VCaP (cell line): ENCODE data around the gene COQ2.

Experiments used
- H3K27ac ChIP-seq: fragments of 450-650 bp; 2 replicates; pipeline ENCODE4 v1.5.1; 2017
- CTCF ChIP-seq: fragments of 450-650 bp; conservative IDR thresholded peaks from 2 replicates; pipeline ENCODE4 v1.5.1; 2017; ENCODE audit warnings: mild to moderate bottlenecking, moderate library complexity

COQ2 gene

DNA sequence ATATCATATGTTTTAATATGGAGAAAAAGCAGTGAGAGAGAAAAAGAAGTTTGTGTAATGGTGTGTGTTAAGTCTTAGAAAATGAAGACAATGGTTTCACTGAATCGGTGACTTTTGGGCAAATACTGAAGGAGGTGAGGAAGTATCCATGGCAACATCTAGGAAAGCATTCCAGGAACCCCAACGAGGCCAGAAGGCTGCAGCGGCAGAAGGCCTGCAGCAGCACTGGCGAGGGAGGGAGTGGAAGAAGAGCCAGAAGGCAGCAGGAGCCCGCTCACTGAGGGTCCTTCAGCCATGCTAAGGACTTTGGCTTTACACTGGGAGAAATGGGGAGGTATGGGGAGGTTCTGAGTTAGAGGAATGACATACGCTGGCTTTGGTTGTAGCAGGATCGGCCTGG lies 26.8 kb downstream of the COQ2 start:
- no peak overlapping the region for H3K27ac ChIP-seq
- TF ChIP-seq CTCF: no peak

GRCh38 chr4:83255584-83255983 lies 29.0 kb downstream of the COQ2 start:
- no peak for TF ChIP-seq CTCF

DNA sequence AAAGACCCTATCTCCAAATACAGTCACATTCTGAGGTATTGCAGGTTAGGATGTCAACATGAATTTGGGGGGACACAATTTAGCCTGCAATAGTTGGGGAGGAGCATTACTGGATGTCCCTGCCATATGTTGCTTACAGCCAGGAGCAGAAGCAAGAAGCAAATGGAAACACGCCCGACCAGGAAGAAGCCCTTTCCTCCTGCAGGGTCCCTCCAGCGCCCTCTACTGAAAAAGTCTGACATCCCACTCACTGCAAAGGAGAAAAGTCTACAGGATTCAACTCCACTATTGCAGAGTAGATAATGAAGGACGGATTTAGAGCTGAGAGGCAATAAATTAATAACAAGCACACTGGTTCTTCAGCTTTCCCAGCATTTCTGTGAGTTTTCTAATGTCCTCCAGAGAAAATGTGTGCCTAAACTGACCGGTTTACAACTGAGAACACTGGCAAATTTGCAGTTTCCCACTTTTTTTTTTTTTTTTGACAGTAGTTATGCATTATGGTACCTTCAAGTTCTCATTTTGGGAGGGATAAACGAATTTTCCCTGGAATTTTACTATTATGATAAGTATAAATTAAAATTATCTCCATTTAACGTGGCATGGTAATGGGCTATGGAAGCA lies 31.7 kb downstream of the COQ2 start:
- TF ChIP-seq CTCF: peak; percentile 76
- no peak overlapping the region for H3K27ac ChIP-seq

More at GRCh38 chr4:83255584-83255983, 29.0 kb downstream of the COQ2 start:
- H3K27ac ChIP-seq: peak overlapping the region; percentile 23; the same call in 1 of the 2 replicates

DNA sequence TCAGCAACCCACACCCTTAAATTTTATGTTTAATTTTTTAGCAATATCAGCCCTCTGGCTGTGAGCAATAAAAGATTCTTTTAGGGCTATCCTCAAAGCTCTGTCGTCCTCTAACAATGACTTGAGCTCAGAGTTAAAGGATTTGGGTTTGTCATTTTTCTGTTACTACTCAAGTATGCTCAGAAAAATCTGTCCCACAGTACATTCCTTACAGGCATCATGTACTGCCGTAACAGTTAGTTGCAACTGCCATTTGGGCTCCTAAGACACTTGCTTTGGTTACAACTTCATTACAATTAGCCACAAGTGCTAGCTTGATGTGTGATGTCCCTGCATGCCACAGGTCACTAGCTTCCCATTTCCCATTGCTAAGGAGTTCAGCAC lies 33.2 kb downstream of the COQ2 start:
- no peak overlapping the region for H3K27ac ChIP-seq
- TF ChIP-seq CTCF: no peak

DNA sequence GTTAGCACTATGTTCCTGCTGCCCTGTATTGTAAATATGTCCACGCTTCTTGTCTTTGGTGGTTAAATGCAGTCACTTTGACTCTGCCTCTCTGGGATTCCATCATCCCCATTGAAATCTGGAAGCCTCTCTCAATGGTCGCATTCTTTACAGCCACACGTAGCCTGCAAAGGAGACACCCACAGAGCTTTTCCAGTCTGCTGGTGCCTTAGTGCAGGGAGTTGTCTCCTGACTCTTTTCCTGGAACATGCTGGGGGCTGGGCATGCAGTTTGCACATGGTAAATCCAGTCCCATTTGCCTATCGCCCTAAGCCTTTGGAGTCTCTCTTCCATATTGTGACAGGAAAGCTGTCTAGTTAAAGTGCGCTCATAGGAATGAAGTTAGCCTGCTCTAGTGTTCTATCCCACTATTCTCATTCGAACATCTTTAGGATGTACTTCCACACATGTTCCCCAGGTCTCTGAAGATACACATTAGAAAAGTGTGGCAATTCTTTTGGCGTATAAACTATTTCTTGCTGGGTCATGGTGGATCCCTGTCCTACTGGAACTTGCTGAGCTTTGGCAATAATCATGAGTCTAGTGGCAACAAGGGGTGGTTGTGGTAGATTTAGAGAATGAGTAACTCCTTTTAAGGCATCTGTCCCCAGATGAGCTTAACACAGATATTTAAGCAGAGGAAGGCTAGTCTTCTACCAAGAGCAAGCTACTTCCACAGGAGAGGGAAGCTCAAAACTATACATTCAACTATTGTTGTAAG lies 33.7 kb downstream of the COQ2 start:
- TF ChIP-seq CTCF: no peak
- H3K27ac ChIP-seq: no peak overlapping the region

DNA sequence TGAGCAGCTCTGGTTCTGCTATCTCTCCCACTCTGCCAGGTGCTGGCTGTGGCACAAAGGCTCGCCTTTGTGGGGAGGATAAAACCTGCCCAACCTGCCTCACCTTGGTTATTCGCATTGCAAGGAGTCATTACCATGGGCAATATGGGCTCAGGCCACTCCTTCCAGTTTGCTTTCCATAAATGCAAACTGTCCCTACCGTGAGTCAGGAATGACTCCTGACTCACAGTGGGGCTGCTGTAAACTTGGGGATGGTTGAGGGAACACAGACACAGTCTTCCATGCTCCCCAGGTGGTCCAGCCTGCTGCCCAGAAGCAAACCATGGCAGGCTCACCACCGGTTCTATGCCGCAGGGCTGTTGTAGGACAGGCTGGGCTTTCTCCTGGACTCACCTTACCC lies 36.1 kb downstream of the COQ2 start:
- H3K27ac ChIP-seq: no peak overlapping the region
- TF ChIP-seq CTCF: no peak

DNA sequence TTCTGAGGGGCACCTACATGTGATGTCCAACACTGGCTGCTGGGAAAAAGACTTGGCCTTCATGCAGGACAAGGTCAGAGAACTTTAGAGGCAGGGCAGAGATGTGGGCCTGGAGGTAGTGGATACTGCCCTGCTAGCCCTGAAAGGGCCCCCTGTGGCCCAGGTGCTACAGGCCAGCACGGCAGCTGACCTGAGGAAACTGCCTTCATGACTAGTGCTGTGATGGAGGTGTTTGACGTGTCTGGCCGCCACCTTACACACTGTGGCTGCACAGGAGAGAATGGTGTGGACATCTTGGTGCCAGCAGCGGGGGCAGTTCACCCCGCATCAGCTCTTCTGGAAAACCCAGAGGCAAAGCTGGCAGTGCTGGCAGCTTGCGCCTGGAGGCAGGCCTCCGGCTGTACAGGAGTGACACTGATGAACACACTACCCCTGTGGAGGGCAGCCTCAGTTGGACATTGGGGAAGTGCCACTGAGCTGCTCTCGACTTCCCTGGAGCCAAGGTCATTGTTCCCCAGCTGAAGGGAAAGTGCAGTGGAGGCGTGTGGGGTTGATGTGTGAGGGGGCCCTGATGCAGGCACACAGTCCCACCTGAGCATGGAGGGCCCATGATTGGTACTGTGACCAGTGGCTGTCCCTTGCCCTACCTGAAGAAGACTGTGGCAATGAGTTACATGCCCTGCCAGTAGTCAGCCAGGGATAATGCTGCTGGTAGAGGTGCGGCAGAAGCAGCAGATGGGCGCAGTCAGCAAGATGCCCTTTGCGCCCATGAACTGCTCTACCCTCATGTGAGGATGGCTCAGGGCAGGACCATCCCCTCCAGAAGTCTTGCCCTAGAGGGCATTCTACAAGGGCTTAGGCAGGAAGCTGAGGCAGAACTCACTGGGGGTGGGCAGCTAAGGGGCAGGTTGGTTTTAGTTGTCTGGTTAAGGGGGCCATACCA lies 36.9 kb downstream of the COQ2 start:
- no peak overlapping the region for H3K27ac ChIP-seq

More for the DNA sequence above, 36.9 kb downstream of the COQ2 start:
- no peak for TF ChIP-seq CTCF
